Urinary bladder (tissue), 4 donors: ENCODE results near the gene RFX3. TPM values are rescaled to one million over a fixed set of nuclear protein-coding genes. Genes with fewer than 3 reads are reported as not detected.

ENCODE experiments used
- DNase-seq: peaks from one replicate; pipeline ENCODE4 v3.0.0-alpha.2; 2015; ENCODE audit errors: extremely low spot score
- H3K27ac ChIP-seq: one replicate; pipeline ENCODE4 v1.5.1; 2013; ENCODE audit warnings: low read depth, mild to moderate bottlenecking, moderate library complexity
- H3K36me3 ChIP-seq: one replicate; pipeline ENCODE4 v1.6.1; 2013; ENCODE audit warnings: mild to moderate bottlenecking, moderate library complexity; ENCODE audit not compliant: insufficient read depth
- H3K4me1 ChIP-seq: one replicate; pipeline ENCODE4 v1.6.1; 2013; ENCODE audit warnings: mild to moderate bottlenecking, moderate library complexity; ENCODE audit not compliant: insufficient read depth
- H3K4me3 ChIP-seq: one replicate; pipeline ENCODE4 v1.5.1; 2013; ENCODE audit warnings: low read depth, low read length
- WGBS: extraction: QIAGEN DNeasy Blood & Tissue Kit; methylation state at CpG from one replicate; pipeline ENCODE4 v1.1.7; 2013; 5-methylcytosine and 5-hydroxymethylcytosine counted together
- polyA plus RNA-seq: library from polyadenylated mRNA; stranded (reverse); fragments of 200-250 nt; gene quantifications from one replicate; pipeline ENCODE4 v1.2.3, GENCODE V29; 2013
- total RNA-seq: library from RNA; depleted of rRNA; stranded (reverse); fragments of >200 nt; gene quantifications from one replicate; pipeline ENCODE4 v1.2.3, GENCODE V29; 2014
- donor health status: healthy with polysubstance abuse.
- donor health status: healthy.

RFX3 gene
- total and polyA plus RNA-seq, 2 donors, result 1.6 to 24.7 TPM

DNA sequence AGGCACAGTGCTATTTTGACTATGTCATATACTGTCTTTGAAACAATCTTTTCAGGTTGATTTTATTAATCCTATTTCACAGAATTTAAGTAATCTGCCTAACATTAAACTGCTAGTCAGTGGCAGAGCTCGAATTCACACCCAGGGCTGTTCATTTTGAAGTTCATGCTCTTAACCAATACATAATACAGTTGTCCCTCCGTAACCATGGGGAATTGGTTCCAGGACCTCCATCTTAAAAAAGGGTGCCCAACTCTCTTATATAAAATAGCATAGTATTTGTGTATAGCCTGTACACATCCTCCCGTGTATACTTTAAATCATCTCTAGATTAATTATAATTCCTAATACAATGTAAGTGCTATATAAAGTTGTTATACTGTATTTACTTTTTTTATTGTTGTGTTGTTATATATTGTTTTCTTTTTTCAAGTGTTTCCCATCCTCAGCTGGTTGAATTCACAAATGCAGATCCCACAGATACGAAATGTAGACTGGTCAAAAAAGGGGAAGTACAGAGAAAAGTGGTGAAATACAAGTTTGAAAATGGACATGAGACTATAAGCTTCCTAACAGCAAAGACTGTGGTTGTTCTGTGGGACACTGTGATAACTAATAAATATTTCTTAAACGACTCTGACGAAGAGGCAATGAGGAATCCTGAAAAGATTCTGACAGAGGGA, 18.3 kb downstream of the RFX3 start:
- no peak overlapping the region for H3K4me3 ChIP-seq
- WGBS, result 86% methylated on average over 6 of the region's 6 CpGs
- peaks cover 2% of the 10 kb centered on the region for H3K36me3 ChIP-seq
- DNase-seq, result no peak
- no peaks in the 10 kb centered on the region for H3K4me1 ChIP-seq
- H3K27ac ChIP-seq, result no peak overlapping the region

DNA sequence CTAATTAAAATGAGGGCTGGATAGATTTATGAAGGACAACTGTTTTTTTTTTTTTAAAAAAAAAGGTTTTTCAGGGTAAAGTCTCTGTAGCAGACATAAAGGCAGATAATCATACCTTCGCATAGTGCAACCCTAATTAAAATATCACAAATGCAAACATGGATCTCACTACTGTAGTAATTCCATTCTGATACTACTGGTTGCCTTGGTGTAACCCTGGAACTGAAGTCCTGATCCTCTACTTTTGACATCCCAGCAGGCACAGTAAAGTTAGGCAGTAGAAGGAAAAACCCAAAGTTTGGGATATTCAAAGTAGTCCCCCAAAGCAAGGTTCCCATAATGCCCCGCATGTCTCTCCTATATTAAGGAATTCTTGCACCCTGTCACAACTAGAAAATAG, 19.6 kb downstream of the RFX3 start:
- no peak overlapping the region for H3K4me3 ChIP-seq

DNA sequence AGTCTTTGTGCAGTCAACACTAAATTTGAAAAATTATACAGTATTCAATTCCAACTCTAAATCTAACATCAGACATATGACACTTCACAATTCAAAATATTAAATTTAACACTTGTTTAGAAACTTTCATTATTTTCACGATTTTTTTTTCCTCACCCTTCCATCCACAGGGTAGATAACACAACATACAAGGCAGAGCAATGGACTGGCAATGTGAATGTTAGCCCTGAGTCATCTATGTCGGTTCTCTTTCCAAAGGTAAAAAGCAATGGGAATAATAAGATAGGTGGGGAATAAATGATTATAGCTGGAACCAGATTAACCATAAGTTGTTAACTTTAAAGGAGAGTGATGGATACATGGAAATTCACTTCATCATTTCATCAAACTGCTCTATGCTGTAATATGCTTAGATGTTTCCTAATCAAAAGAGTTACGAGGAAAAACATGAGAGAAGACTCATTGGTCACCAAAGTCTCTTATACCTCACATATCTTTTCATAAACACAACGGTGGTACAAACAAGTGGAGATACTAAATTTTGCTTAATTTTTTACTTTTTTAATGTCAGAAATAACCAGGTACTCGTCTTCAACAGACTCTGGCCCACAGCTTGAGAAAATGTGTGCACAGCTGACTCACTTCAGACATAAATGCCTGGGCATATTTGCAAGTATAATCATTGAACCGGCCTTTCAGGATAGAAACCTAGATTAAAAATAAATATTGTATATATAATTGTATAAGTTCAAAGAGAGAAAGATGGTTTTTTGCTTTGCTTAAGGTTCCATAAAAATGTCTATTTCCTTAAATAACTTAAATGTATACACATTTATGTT, 23.0 kb downstream of the RFX3 start:
- Histone ChIP-seq H3K27ac (no peak overlapping the region), H3K36me3 (peaks cover 2% of the 10 kb centered on the region), H3K4me3 (no peak overlapping the region), H3K4me1 (no peaks in the 10 kb centered on the region)
- no peak for DNase-seq
- 71% methylated on average over 6 of the region's 6 CpGs for WGBS

More for the DNA sequence above, 19.6 kb downstream of the RFX3 start:
- no peak overlapping the region for H3K27ac ChIP-seq
- WGBS, result 99% methylated on average over 2 of the region's 2 CpGs
- peaks cover 2% of the 10 kb centered on the region for H3K36me3 ChIP-seq
- no peaks in the 10 kb centered on the region for H3K4me1 ChIP-seq
- DNase-seq, result no peak

GRCh38 chr9:3500044-3500443, 25.8 kb downstream of the RFX3 start:
- Histone ChIP-seq H3K4me1 (no peaks in the 10 kb centered on the region), H3K27ac (no peak overlapping the region), H3K4me3 (no peak overlapping the region), H3K36me3 (no peaks in the 10 kb centered on the region)
- WGBS, result 93% methylated on average over 4 of the region's 4 CpGs
- DNase-seq, result no peak

DNA sequence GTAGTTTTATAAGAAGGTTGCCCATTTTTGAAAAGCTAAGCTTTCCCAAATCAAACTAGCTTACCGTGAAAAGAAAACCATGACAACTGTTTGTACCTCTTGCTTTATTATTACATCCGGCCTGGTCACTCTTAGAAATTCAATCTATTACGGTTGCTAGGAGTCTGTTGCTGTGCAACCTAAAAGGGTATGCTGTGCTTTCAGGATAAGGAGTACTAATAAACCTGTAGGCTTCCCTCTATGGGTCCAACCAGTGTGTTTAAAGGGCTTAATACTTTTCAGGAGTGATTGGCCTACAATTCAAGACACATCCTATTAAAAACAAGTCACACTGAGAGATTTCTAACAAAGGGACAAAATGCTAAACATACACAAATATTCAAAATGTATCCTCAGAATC, 27.1 kb downstream of the RFX3 start:
- no peak overlapping the region for H3K4me3 ChIP-seq
- DNase-seq, result no peak

DNA sequence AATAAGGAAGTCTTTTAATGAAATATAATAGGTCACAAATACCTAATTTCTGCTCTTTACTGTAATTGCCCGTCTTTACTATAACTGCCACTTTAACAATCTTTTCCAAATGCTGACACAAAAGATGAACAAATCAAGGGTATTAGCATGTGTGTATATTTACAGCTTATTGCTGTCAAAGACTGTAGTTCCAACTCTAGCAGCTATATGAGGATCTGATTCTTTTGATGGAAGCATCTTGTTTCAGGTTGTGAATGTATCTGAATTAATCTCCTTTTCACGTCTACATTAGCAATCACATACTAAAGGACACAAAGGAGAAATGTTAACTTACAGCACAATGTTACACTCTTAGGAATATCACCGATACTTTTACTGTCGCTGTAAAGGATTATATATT, 27.9 kb downstream of the RFX3 start:
- Histone ChIP-seq H3K4me1 (no peaks in the 10 kb centered on the region), H3K27ac (no peak overlapping the region), H3K36me3 (no peaks in the 10 kb centered on the region), H3K4me3 (no peak overlapping the region)
- DNase-seq, result no peak
- WGBS, result 90% methylated on average over 4 of the region's 4 CpGs

More for the DNA sequence above, 27.1 kb downstream of the RFX3 start:
- Histone ChIP-seq H3K4me1 (no peaks in the 10 kb centered on the region), H3K36me3 (no peaks in the 10 kb centered on the region), H3K27ac (no peak overlapping the region)
- WGBS, result 76% methylated on average over 3 of the region's 3 CpGs

GRCh38 chr9:3497401-3497800, 28.4 kb downstream of the RFX3 start:
- Histone ChIP-seq H3K36me3 (no peaks in the 10 kb centered on the region), H3K27ac (no peak overlapping the region), H3K4me1 (no peaks in the 10 kb centered on the region), H3K4me3 (no peak overlapping the region)
- no peak for DNase-seq
- 68% methylated on average over 2 of the region's 2 CpGs for WGBS

GRCh38 chr9:3495855-3496254, 29.9 kb downstream of the RFX3 start:
- WGBS, result 71% methylated on average over 3 of the region's 3 CpGs
- H3K4me3 ChIP-seq, result no peak overlapping the region
- no peaks in the 10 kb centered on the region for H3K36me3 ChIP-seq
- DNase-seq, result no peak
- H3K4me1 ChIP-seq, result no peaks in the 10 kb centered on the region
- no peak overlapping the region for H3K27ac ChIP-seq

DNA sequence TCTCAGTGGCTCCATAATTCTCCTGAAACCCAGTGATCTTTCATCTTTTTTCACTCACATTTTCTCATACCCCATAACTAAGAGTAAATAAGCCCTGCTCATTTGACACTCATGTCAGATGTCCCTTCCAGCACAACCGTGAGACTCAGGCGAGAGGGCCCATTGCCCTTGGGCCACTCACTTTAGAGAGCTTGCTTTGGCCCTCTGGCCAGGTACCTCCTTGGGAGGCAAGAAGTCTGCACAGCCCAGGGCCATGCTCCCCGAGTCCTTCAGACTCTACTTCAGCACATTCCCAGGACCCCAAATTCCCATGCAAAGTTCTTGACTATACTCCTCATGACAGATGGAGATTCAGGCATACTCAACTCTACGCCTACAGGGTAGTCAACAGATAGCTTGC, 33.6 kb downstream of the RFX3 start:
- 98% methylated on average over 4 of the region's 4 CpGs for WGBS
- DNase-seq, result no peak

GRCh38 chr9:3491450-3491849, 34.4 kb downstream of the RFX3 start:
- H3K36me3 ChIP-seq, result no peaks in the 10 kb centered on the region
- no peak overlapping the region for H3K4me3 ChIP-seq
- no peaks in the 10 kb centered on the region for H3K4me1 ChIP-seq
- no peak overlapping the region for H3K27ac ChIP-seq
- no peak for DNase-seq

More for the DNA sequence above, 33.6 kb downstream of the RFX3 start:
- Histone ChIP-seq H3K36me3 (no peaks in the 10 kb centered on the region), H3K27ac (no peak overlapping the region), H3K4me1 (no peaks in the 10 kb centered on the region), H3K4me3 (no peak overlapping the region)

GRCh38 chr9:3490957-3491356, 34.8 kb downstream of the RFX3 start:
- no peak overlapping the region for H3K27ac ChIP-seq
- 74% methylated on average over 4 of the region's 4 CpGs for WGBS
- no peak for DNase-seq
- H3K36me3 ChIP-seq, result no peaks in the 10 kb centered on the region
- no peaks in the 10 kb centered on the region for H3K4me1 ChIP-seq
- H3K4me3 ChIP-seq, result no peak overlapping the region

- WGBS, result 89% methylated on average over 2 of the region's 2 CpGs
Observed at GRCh38 chr9:3482578-3482977, 43.2 kb downstream of the RFX3 start.

DNA sequence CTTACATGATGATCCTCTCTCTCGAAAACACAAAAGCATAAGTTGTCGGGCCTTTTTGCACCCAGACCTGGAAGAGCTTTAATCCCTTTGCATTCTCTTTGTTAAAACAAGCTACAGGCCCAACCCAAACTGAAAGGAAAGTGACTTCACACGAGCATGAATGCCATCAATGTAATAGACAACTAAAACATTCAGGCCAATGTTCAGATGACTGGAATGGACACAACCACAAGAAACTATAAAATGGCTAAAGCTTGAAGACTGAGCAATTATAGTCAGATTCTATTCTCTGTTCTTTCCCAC, 45.5 kb downstream of the RFX3 start:
- WGBS, result 88% methylated on average over 3 of the region's 3 CpGs
- no peak overlapping the region for H3K4me3 ChIP-seq
- no peak overlapping the region for H3K27ac ChIP-seq
- no peaks in the 10 kb centered on the region for H3K36me3 ChIP-seq
- H3K4me1 ChIP-seq, result no peaks in the 10 kb centered on the region
- no peak for DNase-seq

More at GRCh38 chr9:3482578-3482977, 43.2 kb downstream of the RFX3 start:
- Histone ChIP-seq H3K4me3 (no peak overlapping the region), H3K27ac (no peak overlapping the region), H3K36me3 (no peaks in the 10 kb centered on the region), H3K4me1 (no peaks in the 10 kb centered on the region)
- DNase-seq, result no peak
